Nephron (organoid): ENCODE results near the gene REEP1.

Source experiments
- H3K27ac Mint-ChIP-seq, 3 experiments: 2 replicates each; pipeline ENCODE4 v1.8.0; 2020; ENCODE audit warnings: mixed read lengths in 3 of 3, mild to moderate bottlenecking in 2 of 3, moderate library complexity in 1 of 3
- H3K27me3 Mint-ChIP-seq: 2 replicates; pipeline ENCODE4 v1.8.0; 2021; ENCODE audit warnings: low read depth, mild to moderate bottlenecking, moderate library complexity, mixed read lengths
- H3K36me3 Mint-ChIP-seq: 2 replicates; pipeline ENCODE4 v1.8.0; 2020; ENCODE audit warnings: low read depth, mixed read lengths
- H3K4me1 Mint-ChIP-seq: 2 replicates; pipeline ENCODE4 v1.8.0; 2020; ENCODE audit warnings: mixed read lengths
- H3K4me3 Mint-ChIP-seq, 3 experiments: 2 replicates each; pipeline ENCODE4 v1.8.0; 2020; ENCODE audit warnings: mild to moderate bottlenecking in 3 of 3, mixed read lengths in 3 of 3, moderate library complexity in 2 of 3
- H3K9me3 Mint-ChIP-seq: 2 replicates; pipeline ENCODE4 v1.8.0; 2020; ENCODE audit warnings: mixed read lengths
- CTCF ChIP-seq, 3 experiments: fragments of 200-600 bp; sonication (generic); IDR thresholded peaks; one replicate each; pipeline ENCODE4 v1.5.0; 2021; ENCODE audit warnings: antibody characterized with exemption in 3 of 3; ENCODE audit not compliant: unreplicated experiment in 3 of 3

Gene REEP1

GRCh38 chr2:86223927-86224560 is 113.4 kb downstream of the REEP1 start:
- H3K27ac Mint-ChIP-seq = peak overlapping the region; percentile 94 to 98 (median 97)
- H3K4me3 Mint-ChIP-seq = peak overlapping the region in 2 of 3 experiments; percentile 12 to 59
- peaks cover 43% of the 10 kb centered on the region for H3K4me1 Mint-ChIP-seq
- H3K9me3 Mint-ChIP-seq = no peaks in the 10 kb centered on the region
- no peak for TF ChIP-seq CTCF (IDR thresholded peaks at IDR 0.05; ENCODE audit: unreplicated experiment in 3 of 3)
- peaks cover 4% of the 10 kb centered on the region for H3K27me3 Mint-ChIP-seq
- H3K36me3 Mint-ChIP-seq = no peaks in the 10 kb centered on the region

- peak overlapping the region; percentile 12 to 59 (median 23) for H3K4me3 Mint-ChIP-seq
- H3K27me3 Mint-ChIP-seq = no peaks in the 10 kb centered on the region
- no peaks in the 10 kb centered on the region for H3K36me3 Mint-ChIP-seq
- H3K9me3 Mint-ChIP-seq = no peaks in the 10 kb centered on the region
- H3K4me1 Mint-ChIP-seq = peaks cover 43% of the 10 kb centered on the region
- TF ChIP-seq CTCF (IDR thresholded peaks at IDR 0.05; ENCODE audit: unreplicated experiment in 3 of 3) = no peak
- H3K27ac Mint-ChIP-seq = peak overlapping the region; percentile 94 to 98 (median 97)
Observed at GRCh38 chr2:86223140-86223926, 114.1 kb downstream of the REEP1 start.

GRCh38 chr2:86221066-86221684 is 116.3 kb downstream of the REEP1 start:
- Mint-ChIP-seq H3K4me1 (peaks cover 62% of the 10 kb centered on the region), H3K27ac (peak overlapping the region in 2 of 3 experiments; percentile 26 to 28), H3K9me3 (no peaks in the 10 kb centered on the region), H3K36me3 (no peaks in the 10 kb centered on the region), H3K4me3 (no peak overlapping the region), H3K27me3 (no peaks in the 10 kb centered on the region)
- TF ChIP-seq CTCF (IDR thresholded peaks at IDR 0.05; ENCODE audit: unreplicated experiment in 3 of 3) = peak; percentile 84 to 91 (median 88)

- Mint-ChIP-seq H3K27ac (peak overlapping the region in 2 of 3 experiments; percentile 28 to 53), H3K36me3 (no peaks in the 10 kb centered on the region), H3K27me3 (no peaks in the 10 kb centered on the region), H3K4me3 (no peak overlapping the region), H3K9me3 (no peaks in the 10 kb centered on the region), H3K4me1 (peaks cover 62% of the 10 kb centered on the region)
- TF ChIP-seq CTCF (IDR thresholded peaks at IDR 0.05; ENCODE audit: unreplicated experiment in 3 of 3) = no peak
Observed at GRCh38 chr2:86219896-86220295, 117.5 kb downstream of the REEP1 start.

GRCh38 chr2:86218124-86218523 is 119.3 kb downstream of the REEP1 start:
- H3K9me3 Mint-ChIP-seq = no peaks in the 10 kb centered on the region
- peak overlapping the region; percentile 35 to 94 (median 45) for H3K27ac Mint-ChIP-seq
- TF ChIP-seq CTCF (IDR thresholded peaks at IDR 0.05; ENCODE audit: unreplicated experiment in 3 of 3) = no peak
- no peaks in the 10 kb centered on the region for H3K27me3 Mint-ChIP-seq
- no peak overlapping the region for H3K4me3 Mint-ChIP-seq
- H3K4me1 Mint-ChIP-seq = peaks cover 52% of the 10 kb centered on the region
- H3K36me3 Mint-ChIP-seq = peaks cover 13% of the 10 kb centered on the region
